Measurements from ENCODE around the gene HSD3B2.
A peak's percentile ranks its signal among the peaks of the same experiment; 100 is the strongest.
"Not testable (repeated sequence)": the region's sequence is repeated elsewhere in the genome, so short reads cannot be mapped to it uniquely, and the experiment has no call there.

The HSD3B2 gene

GRCh38 chr1:119414950-119415349 is at the start of gene HSD3B2:
Gene HSD3B2 (plus strand): TSS chr1:119415150. CDS start chr1:119415420, 270 bp downstream.
- no peak for DNase-seq

- DNase-seq, result no peak
Observed at GRCh38 chr1:119366424-119366823, 48.5 kb upstream of the HSD3B2 start.

- peak; percentile 39 to 67 for DNase-seq
Observed at GRCh38 chr1:119367432-119368124, 47.4 kb upstream of the HSD3B2 start.

- DNase-seq, result no peak
Observed at GRCh38 chr1:119368554-119368953, 46.4 kb upstream of the HSD3B2 start, which contains the start of gene HAO2. Gene HAO2 (plus strand): TSS chr1:119368785. CDS start chr1:119381086, 12,301 bp downstream.

GRCh38 chr1:119370748-119371147 is 44.2 kb upstream of the HSD3B2 start:
- no peak for DNase-seq

GRCh38 chr1:119371815-119372214 is 43.1 kb upstream of the HSD3B2 start:
- DNase-seq, result peak in 1 of 2 experiments; percentile 9

- DNase-seq, result peak in 1 of 2 experiments; percentile 37
Observed at GRCh38 chr1:119372503-119373086, 42.4 kb upstream of the HSD3B2 start.

GRCh38 chr1:119373465-119373864 is 41.5 kb upstream of the HSD3B2 start:
- no peak for DNase-seq

GRCh38 chr1:119374208-119374874 is 40.6 kb upstream of the HSD3B2 start:
- DNase-seq, result no peak

GRCh38 chr1:119375366-119375765 is 39.6 kb upstream of the HSD3B2 start:
- no peak for DNase-seq

GRCh38 chr1:119376594-119376993 is 38.4 kb upstream of the HSD3B2 start:
- DNase-seq, result no peak

GRCh38 chr1:119377594-119377993 is 37.4 kb upstream of the HSD3B2 start:
- not testable (repeated sequence) for DNase-seq

GRCh38 chr1:119379117-119379516 is 35.8 kb upstream of the HSD3B2 start:
- DNase-seq, result no peak

- no peak for DNase-seq
Observed at GRCh38 chr1:119380304-119380703, 34.6 kb upstream of the HSD3B2 start.

GRCh38 chr1:119380983-119381662 is 33.8 kb upstream of the HSD3B2 start:
- DNase-seq, result no peak

GRCh38 chr1:119384591-119384990 is 30.4 kb upstream of the HSD3B2 start:
- no peak for DNase-seq

- no peak for DNase-seq
Observed at GRCh38 chr1:119385650-119386049, 29.3 kb upstream of the HSD3B2 start.

GRCh38 chr1:119387858-119388257 is 27.1 kb upstream of the HSD3B2 start:
- no peak for DNase-seq

GRCh38 chr1:119388450-119388849 is 26.5 kb upstream of the HSD3B2 start:
- DNase-seq, result no peak

GRCh38 chr1:119390526-119390925 is 24.4 kb upstream of the HSD3B2 start:
- DNase-seq, result no peak

GRCh38 chr1:119391749-119392148 is 23.2 kb upstream of the HSD3B2 start:
- no peak for DNase-seq

- DNase-seq, result no peak
Observed at GRCh38 chr1:119394085-119394484, 20.9 kb upstream of the HSD3B2 start.

- DNase-seq, result no peak
Observed at GRCh38 chr1:119396982-119397381, 18.0 kb upstream of the HSD3B2 start.

All from NCI-H446 (cell line).